ENCODE data around the gene CUL3. TPM values are rescaled to one million over a fixed set of nuclear protein-coding genes. Genes with fewer than 3 reads are reported as not detected.

The CUL3 gene
- total RNA-seq, 6 donors from 2014 or later: 24.6 to 117 (median 58.0) TPM

DNA sequence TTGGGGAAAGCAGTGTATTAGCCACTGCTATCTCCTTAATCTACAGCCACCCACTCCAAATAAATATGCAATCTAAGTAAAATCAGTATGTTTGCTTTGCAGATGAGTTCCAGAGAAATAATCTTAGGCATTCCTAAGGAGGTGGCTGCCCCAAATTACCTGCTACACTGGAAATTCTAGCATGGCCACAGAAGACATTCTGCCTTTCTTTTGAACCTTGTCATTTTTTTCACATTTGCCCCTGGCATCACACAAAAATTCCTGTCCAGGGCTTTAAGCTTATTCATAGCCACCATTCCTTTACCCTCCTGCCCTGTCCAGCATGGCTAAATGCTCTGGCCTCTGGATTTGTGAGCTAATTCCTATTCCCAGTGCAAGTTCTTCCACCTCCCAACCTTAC is 146.4 kb downstream of the CUL3 start:
- no peaks in the 10 kb centered on the region for H3K27me3 ChIP-seq
- no peak overlapping the region for H3K4me3 ChIP-seq
- peaks cover 5 to 13% (median 10%) of the 10 kb centered on the region in 4 donors for H3K4me1 ChIP-seq
- no peaks in the 10 kb centered on the region for H3K36me3 ChIP-seq
- H3K9me3 ChIP-seq: no peaks in the 10 kb centered on the region
- DNase-seq (no peak), ATAC-seq (ENCODE audit: low FRiP score in 2 of 2) (no peak)
- no peak overlapping the region for H3K27ac ChIP-seq
- TF ChIP-seq POLR2A (IDR thresholded peaks at IDR 0.05) (no peak), EP300 (IDR thresholded peaks at IDR 0.05) (no peak), POLR2AphosphoS5 (IDR thresholded peaks at IDR 0.05) (no peak)
- TF ChIP-seq, protein P1, sequence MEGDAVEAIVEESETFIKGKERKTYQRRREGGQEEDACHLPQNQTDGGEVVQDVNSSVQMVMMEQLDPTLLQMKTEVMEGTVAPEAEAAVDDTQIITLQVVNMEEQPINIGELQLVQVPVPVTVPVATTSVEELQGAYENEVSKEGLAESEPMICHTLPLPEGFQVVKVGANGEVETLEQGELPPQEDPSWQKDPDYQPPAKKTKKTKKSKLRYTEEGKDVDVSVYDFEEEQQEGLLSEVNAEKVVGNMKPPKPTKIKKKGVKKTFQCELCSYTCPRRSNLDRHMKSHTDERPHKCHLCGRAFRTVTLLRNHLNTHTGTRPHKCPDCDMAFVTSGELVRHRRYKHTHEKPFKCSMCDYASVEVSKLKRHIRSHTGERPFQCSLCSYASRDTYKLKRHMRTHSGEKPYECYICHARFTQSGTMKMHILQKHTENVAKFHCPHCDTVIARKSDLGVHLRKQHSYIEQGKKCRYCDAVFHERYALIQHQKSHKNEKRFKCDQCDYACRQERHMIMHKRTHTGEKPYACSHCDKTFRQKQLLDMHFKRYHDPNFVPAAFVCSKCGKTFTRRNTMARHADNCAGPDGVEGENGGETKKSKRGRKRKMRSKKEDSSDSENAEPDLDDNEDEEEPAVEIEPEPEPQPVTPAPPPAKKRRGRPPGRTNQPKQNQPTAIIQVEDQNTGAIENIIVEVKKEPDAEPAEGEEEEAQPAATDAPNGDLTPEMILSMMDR (IDR thresholded peaks at IDR 0.05): no peak

DNA sequence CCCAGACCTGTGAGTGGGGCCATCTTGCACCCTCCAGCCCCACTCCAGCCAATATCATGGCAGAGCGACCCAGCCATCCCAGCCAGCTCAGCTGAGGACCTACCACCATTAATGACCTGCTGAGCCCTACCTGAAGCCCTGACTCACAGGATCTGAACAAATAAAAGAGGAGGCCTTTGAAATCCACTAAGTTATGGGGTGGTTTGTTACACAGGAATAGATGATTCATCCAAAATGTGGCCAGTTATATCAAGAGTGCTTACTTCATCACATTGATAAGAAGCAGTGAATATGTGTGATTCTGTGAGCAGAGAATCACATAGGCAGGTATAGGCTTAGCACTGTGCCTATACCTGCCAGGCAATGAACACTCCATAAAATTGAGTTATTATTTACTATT is 148.5 kb downstream of the CUL3 start:
- Histone ChIP-seq H3K9me3 (no peaks in the 10 kb centered on the region), H3K27me3 (no peaks in the 10 kb centered on the region), H3K4me3 (no peak overlapping the region), H3K4me1 (no peaks in the 10 kb centered on the region), H3K36me3 (no peaks in the 10 kb centered on the region), H3K27ac (no peak overlapping the region)
- ATAC-seq (ENCODE audit: low FRiP score in 2 of 2) (no peak), DNase-seq (no peak)
- 80 to 92% methylated on average over 1 of the region's 1 CpG for WGBS, 2 donors
- TF ChIP-seq, protein P1 (IDR thresholded peaks at IDR 0.05): no peak
- TF ChIP-seq POLR2A (IDR thresholded peaks at IDR 0.05) (no peak), EP300 (IDR thresholded peaks at IDR 0.05) (no peak), POLR2AphosphoS5 (IDR thresholded peaks at IDR 0.05) (no peak)

DNA sequence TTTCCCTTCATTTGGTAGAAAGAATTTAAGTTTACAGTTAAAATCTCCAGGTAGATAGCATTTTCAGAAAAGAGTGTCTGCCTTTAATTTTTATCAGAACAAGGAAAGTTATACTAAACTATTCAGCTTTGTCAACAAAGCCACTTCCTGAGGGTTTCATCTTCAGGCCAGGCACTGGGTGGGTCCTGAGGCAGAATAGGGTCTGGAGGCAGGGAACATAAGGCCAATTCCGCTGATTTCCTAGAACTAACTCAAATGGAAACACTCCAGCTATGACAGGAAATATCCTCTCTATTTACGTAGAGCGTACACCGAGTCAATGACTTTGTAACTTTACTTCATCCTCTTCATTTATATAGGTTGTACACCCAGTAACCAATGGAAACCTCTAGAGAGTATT is 150.5 kb downstream of the CUL3 start:
- H3K4me3 ChIP-seq: no peak overlapping the region
- no peaks in the 10 kb centered on the region for H3K9me3 ChIP-seq
- H3K27ac ChIP-seq: peak overlapping the region in 1 of 4 donors; percentile 11
- WGBS, 2 donors: 60 to 66% methylated on average over 4 of the region's 4 CpGs
- DNase-seq: no peak
- H3K27me3 ChIP-seq: no peaks in the 10 kb centered on the region
- no peaks in the 10 kb centered on the region for H3K4me1 ChIP-seq
- no peaks in the 10 kb centered on the region for H3K36me3 ChIP-seq
- ATAC-seq (ENCODE audit: low FRiP score in 2 of 2): no peak
- peak in 1 of 4 donors; percentile 40 for TF ChIP-seq EP300 (IDR thresholded peaks at IDR 0.05)
- TF ChIP-seq POLR2A (IDR thresholded peaks at IDR 0.05): no peak
- TF ChIP-seq, protein P1 (IDR thresholded peaks at IDR 0.05): no peak

DNA sequence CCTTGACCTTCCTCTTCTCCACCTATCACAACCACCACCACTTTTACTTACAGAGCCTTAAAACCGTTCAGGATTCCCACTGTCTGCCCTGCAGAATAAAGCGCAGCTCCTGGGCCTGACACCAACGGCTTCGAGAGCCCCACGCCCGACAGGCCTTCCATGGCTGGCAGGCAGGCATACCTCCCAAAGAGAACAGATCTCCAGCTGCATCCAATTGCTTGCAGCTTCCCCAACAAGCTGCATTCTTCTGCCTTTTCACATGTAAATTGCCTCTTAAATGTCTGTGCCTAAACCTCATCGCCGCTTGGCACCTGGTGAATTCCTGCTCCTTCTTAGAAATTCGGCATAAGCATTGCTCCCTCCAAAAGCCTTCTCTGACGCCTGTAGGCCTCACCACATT is 151.7 kb downstream of the CUL3 start:
- DNase-seq (peak in 1 of 2 donors; percentile 37), ATAC-seq (ENCODE audit: low FRiP score in 2 of 2) (no peak)
- TF ChIP-seq, protein P1 (IDR thresholded peaks at IDR 0.05): no peak
- TF ChIP-seq POLR2AphosphoS5 (IDR thresholded peaks at IDR 0.05) (no peak), POLR2A (IDR thresholded peaks at IDR 0.05) (no peak), EP300 (IDR thresholded peaks at IDR 0.05) (no peak)

DNA sequence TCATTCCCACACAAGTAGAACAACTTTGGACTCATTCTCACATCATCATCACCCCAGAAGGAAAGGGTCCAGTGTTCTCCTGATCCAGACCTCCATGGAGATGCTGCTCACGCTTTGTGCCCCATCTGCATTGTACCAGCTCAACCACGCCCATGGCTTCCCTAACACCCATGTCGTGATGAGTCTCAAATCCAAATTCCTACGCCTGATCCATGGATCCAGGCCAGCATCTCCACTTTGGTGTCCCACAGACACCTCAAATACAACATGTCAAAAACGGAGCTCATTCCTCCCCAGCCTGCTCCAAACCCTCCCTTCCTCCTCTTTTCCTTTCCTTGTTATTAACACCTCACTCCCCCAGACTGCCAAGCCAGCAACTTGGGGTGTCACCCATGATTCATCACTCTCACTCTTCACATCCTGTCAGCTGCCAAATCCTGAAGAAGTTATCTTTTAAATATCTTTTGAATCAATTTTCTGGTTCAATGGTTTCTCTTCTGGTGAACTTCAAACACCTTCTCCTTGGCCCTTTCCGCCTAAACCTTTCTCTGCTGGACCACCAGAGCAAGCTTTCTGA is 153.1 kb downstream of the CUL3 start:
- ATAC-seq (ENCODE audit: low FRiP score in 2 of 2): no peak
- no peak for DNase-seq
- no peaks in the 10 kb centered on the region for H3K27me3 ChIP-seq
- no peak overlapping the region for H3K4me3 ChIP-seq
- no peaks in the 10 kb centered on the region for H3K4me1 ChIP-seq
- WGBS, 2 donors: 84 to 88% methylated on average over 6 of the region's 6 CpGs
- TF ChIP-seq POLR2AphosphoS5 (IDR thresholded peaks at IDR 0.05) (no peak), POLR2A (IDR thresholded peaks at IDR 0.05) (no peak), EP300 (IDR thresholded peaks at IDR 0.05) (no peak)
- no peaks in the 10 kb centered on the region for H3K9me3 ChIP-seq
- no peaks in the 10 kb centered on the region for H3K36me3 ChIP-seq
- H3K27ac ChIP-seq: no peak overlapping the region

More for the DNA sequence above, 151.7 kb downstream of the CUL3 start:
- 88 to 89% methylated on average over 10 of the region's 10 CpGs for WGBS, 2 donors
- no peaks in the 10 kb centered on the region for H3K4me1 ChIP-seq
- H3K9me3 ChIP-seq: no peaks in the 10 kb centered on the region
- no peak overlapping the region for H3K27ac ChIP-seq
- H3K27me3 ChIP-seq: no peaks in the 10 kb centered on the region
- no peaks in the 10 kb centered on the region for H3K36me3 ChIP-seq
- H3K4me3 ChIP-seq: no peak overlapping the region
